Neural cell (in vitro differentiated cells): ENCODE data around the gene MAGI1.

Source experiments
- CTCF ChIP-seq: fragments of 450-650 bp; IDR thresholded peaks from 2 replicates; pipeline ENCODE4 v1.5.1; 2014; ENCODE audit warnings: antibody characterized with exemption, mild to moderate bottlenecking, moderate library complexity; ENCODE audit not compliant: poor library complexity, severe bottlenecking
- REST ChIP-seq: IDR thresholded peaks from 2 replicates; pipeline ENCODE4 v1.6.1; 2012; ENCODE audit warnings: borderline replicate concordance

GRCh38 chr3:65576966-65577365 is 461.8 kb downstream of the MAGI1 start:
- TF ChIP-seq CTCF (no peak), REST (no peak)
